T-cell (primary cell): ENCODE results near the gene NDC1. TPM values are rescaled to one million over a fixed set of nuclear protein-coding genes. Genes with fewer than 3 reads are reported as not detected.
A peak's percentile ranks its signal among the peaks of the same experiment; 100 is the strongest.

Source experiments
- ATAC-seq, 4 experiments: fragments of 200-7000 bp in 3 of 4; fragments of 150-1000 bp in 1 of 4; cut with Tn5 transposase; replicated peaks in 1 of 4; 1 replicate in 3 of 4; 2 replicates in 1 of 4; pipeline ENCODE4 v1.10.0; 2021; ENCODE audit warnings: moderate library complexity in 3 of 4, mild to moderate bottlenecking in 2 of 4, moderate number of reproducible peaks in 1 of 4
- CTCF ChIA-PET, 2 donors: fragments of 300-600 bp; sonication (Branson Sonifier 250); formaldehyde crosslinking; loops; one replicate each; lab custom pipeline; 2022; ENCODE audit warnings: antibody characterized with exemption in 2 of 2; lab: Charles Lee
- POLR2A ChIA-PET, 2 donors: fragments of 300-600 bp; sonication (Branson Sonifier 250); formaldehyde crosslinking; loops; one replicate each; lab custom pipeline; 2022; ENCODE audit warnings: antibody characterized with exemption in 2 of 2; lab: Charles Lee
- DNase-seq, 35 experiments: peaks; one replicate each; pipeline versions ENCODE4 v3.0.0 to v3.0.0-alpha.2; 2013 to 2023
- H3K27ac ChIP-seq: one replicate; pipeline ENCODE4 v1.5.1; 2013; ENCODE audit warnings: low read length
- H3K27me3 ChIP-seq, 2 experiments: replicated peaks in 1 of 2; 1 replicate in 1 of 2; 2 replicates in 1 of 2; pipeline versions ENCODE4 v1.6.1 to v1.7.0; 2013; ENCODE audit warnings: low read length in 1 of 2, mixed read lengths in 1 of 2; ENCODE audit not compliant: control insufficient read depth in 2 of 2, insufficient read depth in 2 of 2; ENCODE audit errors: extremely low read depth in 1 of 2
- H3K36me3 ChIP-seq, 2 donors: 1 replicate in 1 of 2; 2 replicates in 1 of 2; pipeline versions ENCODE4 v1.6.1 to v1.7.0; 2013; ENCODE audit warnings: low read length in 1 of 2; ENCODE audit not compliant: control insufficient read depth in 2 of 2, insufficient read depth in 1 of 2; ENCODE audit errors: extremely low read depth in 1 of 2
- H3K4me1 ChIP-seq, 2 experiments: 1 replicate in 1 of 2; 2 replicates in 1 of 2; pipeline versions ENCODE4 v1.6.1 to v1.7.0; 2013; ENCODE audit warnings: low read length in 2 of 2, mixed read lengths in 1 of 2; ENCODE audit not compliant: insufficient read depth in 2 of 2, control insufficient read depth in 1 of 2; ENCODE audit errors: extremely low read depth in 1 of 2
- H3K4me3 ChIP-seq, 2 donors: 1 replicate in 1 of 2; 2 replicates in 1 of 2; pipeline versions ENCODE4 v1.5.1 to v1.7.0; 2013; ENCODE audit warnings: mild to moderate bottlenecking in 2 of 2, low read length in 1 of 2, moderate library complexity in 1 of 2; ENCODE audit not compliant: control insufficient read depth in 1 of 2; ENCODE audit errors: extremely low read depth in 1 of 2
- H3K9me3 ChIP-seq: 2 replicates; pipeline ENCODE4 v1.7.0; 2013
- H3K27ac Mint-ChIP-seq, 2 donors: one replicate each; pipeline ENCODE4 v1.8.0; 2020 to 2021; ENCODE audit warnings: mild to moderate bottlenecking in 2 of 2, mixed read lengths in 2 of 2
- H3K27me3 Mint-ChIP-seq, 2 donors: one replicate each; pipeline ENCODE4 v1.8.0; 2021 to 2022; ENCODE audit warnings: mixed read lengths in 2 of 2
- H3K36me3 Mint-ChIP-seq: one replicate; pipeline ENCODE4 v1.8.0; 2021; ENCODE audit warnings: mixed read lengths
- H3K4me1 Mint-ChIP-seq, 3 donors: one replicate each; pipeline ENCODE4 v1.8.0; 2020 to 2022; ENCODE audit warnings: mixed read lengths in 3 of 3, mild to moderate bottlenecking in 1 of 3
- H3K4me3 Mint-ChIP-seq, 3 donors: one replicate each; pipeline ENCODE4 v1.8.0; 2020 to 2022; ENCODE audit warnings: mild to moderate bottlenecking in 3 of 3, mixed read lengths in 3 of 3, moderate library complexity in 3 of 3
- H3K9me3 Mint-ChIP-seq, 3 donors: one replicate each; pipeline ENCODE4 v1.8.0; 2020 to 2022; ENCODE audit warnings: mixed read lengths in 3 of 3
- WGBS: methylation state at CpG from one replicate; pipeline ENCODE4 v1.1.5; 2013; ENCODE audit warnings: missing lambda C conversion rate; ENCODE audit not compliant: insufficient coverage; 5-methylcytosine and 5-hydroxymethylcytosine counted together
- total RNA-seq, 35 experiments: library from RNA in 6 of 35; stranded (reverse) in 6 of 35; fragments of 120-200 nt in 1 of 35; gene quantifications; one replicate each; pipeline versions ENCODE4 v1.2.1 to v1.2.4 and lab custom pipeline; 2013 to 2026

The NDC1 gene
- total RNA-seq, 5 donors from 2014 or later (not counting 1 experiment from before 2014, with no cell fraction given) = 5.6 to 13.3 (median 12.2) TPM

DNA sequence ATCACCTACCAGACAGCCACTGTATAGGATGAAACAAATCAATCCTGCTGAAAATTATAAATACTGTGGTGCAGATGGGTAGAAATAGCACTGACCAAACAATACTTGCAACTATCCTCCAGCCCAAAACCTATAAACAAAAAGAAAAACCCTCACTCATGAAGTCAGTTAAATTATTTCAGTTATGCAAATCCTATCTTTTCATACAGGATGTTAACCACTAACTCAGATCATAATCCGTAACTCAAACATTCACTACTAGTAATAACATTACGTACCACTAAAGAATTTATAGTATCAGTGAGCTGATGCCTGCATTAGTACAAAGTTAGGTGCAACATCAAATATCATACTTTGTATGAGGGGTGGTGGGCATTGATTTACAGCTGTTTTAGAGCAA is 2.6 kb downstream of the NDC1 start:
- Mint-ChIP-seq H3K9me3 (no peaks in the 10 kb centered on the region), H3K27ac (peak overlapping the region in 1 of 2 donors; percentile 6), H3K36me3 (peaks cover 7% of the 10 kb centered on the region), H3K4me3 (peak overlapping the region in 1 of 3 donors; percentile 24), H3K27me3 (no peaks in the 10 kb centered on the region), H3K4me1 (peaks cover 22 to 30% (median 30%) of the 10 kb centered on the region in 3 donors)
- DNase-seq (no peak), ATAC-seq (no peak)
- no peak overlapping the region for H3K4me3 ChIP-seq
- peaks cover 5 to 14% of the 10 kb centered on the region in 2 experiments for H3K4me1 ChIP-seq
- H3K9me3 ChIP-seq = no peaks in the 10 kb centered on the region
- ChIA-PET POLR2A (no interaction called here), CTCF (no interaction called here)
- WGBS = no CpG with 5 or more reads among the region's 2 CpGs
- no peak overlapping the region for H3K27ac ChIP-seq
- peaks cover 0 to 2% of the 10 kb centered on the region in 2 donors for H3K36me3 ChIP-seq
- no peaks in the 10 kb centered on the region for H3K27me3 ChIP-seq

DNA sequence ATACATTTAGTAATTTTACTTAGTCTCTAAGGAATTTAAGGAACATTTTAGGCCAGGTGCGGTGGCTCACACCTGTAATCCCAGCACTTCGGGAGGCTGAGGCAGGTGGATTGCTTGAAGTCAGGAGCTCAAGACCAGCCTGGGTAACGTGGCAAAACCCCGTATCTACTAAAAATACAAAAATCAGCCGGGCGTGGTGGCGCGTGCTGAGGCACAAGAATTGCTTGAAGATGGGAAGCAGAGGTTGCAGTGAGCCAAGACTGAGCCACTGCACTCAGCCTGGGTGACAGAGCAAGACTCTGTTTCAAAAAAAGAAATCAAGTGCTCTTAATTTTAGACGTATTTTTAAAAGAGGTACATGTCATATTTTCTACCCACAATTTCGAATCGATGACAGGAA is 3.3 kb downstream of the NDC1 start:
- no peak overlapping the region for H3K4me3 ChIP-seq

DNA sequence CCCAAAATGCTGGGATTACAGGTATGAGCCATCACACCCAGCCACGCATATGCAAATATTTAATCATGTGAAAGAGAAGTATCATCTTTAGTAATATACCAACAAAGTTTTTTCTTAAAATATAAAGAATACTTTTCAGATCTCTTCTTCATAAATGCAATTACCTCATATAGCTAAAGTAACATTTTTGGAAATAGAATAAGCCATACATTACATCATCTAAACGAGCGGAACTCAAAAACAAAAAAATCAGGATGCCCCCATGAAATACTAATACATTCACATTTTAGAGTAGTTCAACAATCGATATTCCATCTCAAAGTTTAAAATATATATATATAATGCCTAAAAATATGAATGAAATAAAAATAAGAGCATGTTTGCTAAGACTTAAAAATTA is 4.7 kb downstream of the NDC1 start:
- Mint-ChIP-seq H3K4me1 (peaks cover 22 to 26% (median 25%) of the 10 kb centered on the region in 3 donors), H3K4me3 (no peak overlapping the region), H3K27me3 (no peaks in the 10 kb centered on the region), H3K36me3 (peaks cover 13% of the 10 kb centered on the region), H3K27ac (no peak overlapping the region), H3K9me3 (no peaks in the 10 kb centered on the region)
- H3K4me1 ChIP-seq = peaks cover 0 to 14% of the 10 kb centered on the region in 2 experiments
- ATAC-seq (no peak), DNase-seq (no peak)
- peaks cover 5 to 9% of the 10 kb centered on the region in 2 donors for H3K36me3 ChIP-seq
- H3K9me3 ChIP-seq = no peaks in the 10 kb centered on the region
- no peak overlapping the region for H3K27ac ChIP-seq
- ChIA-PET CTCF (no interaction called here), POLR2A (interaction anchor here in 1 of 2 donors (0.6 kb wide), 1 partner anchor 1198 kb away, joined by 9 read pairs; no protein-coding TSS in a partner anchor)
- H3K27me3 ChIP-seq = no peaks in the 10 kb centered on the region
- no CpG with 5 or more reads among the region's 4 CpGs for WGBS
- no peak overlapping the region for H3K4me3 ChIP-seq

More for the DNA sequence above, 3.3 kb downstream of the NDC1 start:
- Mint-ChIP-seq H3K27ac (no peak overlapping the region), H3K36me3 (peaks cover 7% of the 10 kb centered on the region), H3K4me1 (peaks cover 24 to 30% (median 30%) of the 10 kb centered on the region in 3 donors), H3K27me3 (no peaks in the 10 kb centered on the region), H3K9me3 (no peaks in the 10 kb centered on the region), H3K4me3 (no peak overlapping the region)
- DNase-seq = no peak
- no peak for ATAC-seq
- Histone ChIP-seq H3K27ac (no peak overlapping the region), H3K27me3 (no peaks in the 10 kb centered on the region), H3K4me1 (peaks cover 5 to 14% of the 10 kb centered on the region in 2 experiments), H3K9me3 (no peaks in the 10 kb centered on the region), H3K36me3 (peaks cover 3% of the 10 kb centered on the region in 2 donors)
- ChIA-PET POLR2A (no interaction called here), CTCF (no interaction called here)
- WGBS = 96% methylated on average over 5 of the region's 11 CpGs

DNA sequence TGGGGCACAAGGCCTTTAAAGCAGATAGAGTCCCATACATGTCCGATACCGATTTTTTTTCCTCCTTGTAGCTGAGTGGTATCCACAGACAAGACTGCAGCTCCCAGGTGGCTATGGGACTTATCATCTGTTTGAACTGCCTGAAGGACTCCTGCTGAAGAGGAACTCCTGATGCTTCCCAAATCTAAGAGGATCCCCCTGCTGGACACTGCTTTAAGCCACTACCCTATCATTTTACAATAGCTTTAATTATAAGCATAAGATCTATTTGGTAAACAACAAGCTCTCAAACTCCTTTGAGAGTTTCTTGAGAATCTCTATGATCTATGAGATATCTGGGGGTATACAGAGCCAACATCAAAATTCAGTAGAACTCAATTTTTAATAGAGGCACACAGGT is 11.7 kb downstream of the NDC1 start:
- Histone ChIP-seq H3K27ac (no peak overlapping the region), H3K27me3 (no peaks in the 10 kb centered on the region), H3K9me3 (no peaks in the 10 kb centered on the region), H3K4me3 (no peak overlapping the region), H3K36me3 (peaks cover 8 to 55% of the 10 kb centered on the region in 2 donors), H3K4me1 (no peaks in the 10 kb centered on the region)
- POLR2A ChIA-PET = interaction anchor here in 1 of 2 donors (0.5 kb wide), 1 partner anchor 26 kb away, joined by 3 read pairs; no protein-coding TSS in a partner anchor
- H3K27me3 Mint-ChIP-seq = no peaks in the 10 kb centered on the region
- CTCF ChIA-PET = interaction anchor here in 1 of 2 donors (0.7 kb wide), 1 partner anchor 625 kb away, joined by 4 read pairs; no protein-coding TSS in a partner anchor
- peaks cover 42% of the 10 kb centered on the region for H3K36me3 Mint-ChIP-seq
- H3K9me3 Mint-ChIP-seq = no peaks in the 10 kb centered on the region
- no peak overlapping the region for H3K27ac Mint-ChIP-seq
- no peak overlapping the region for H3K4me3 Mint-ChIP-seq
- no peak for DNase-seq
- H3K4me1 Mint-ChIP-seq = peaks cover 0 to 8% (median 0%) of the 10 kb centered on the region in 3 donors
- 100% methylated on average over 2 of the region's 2 CpGs for WGBS
- ATAC-seq = no peak

DNA sequence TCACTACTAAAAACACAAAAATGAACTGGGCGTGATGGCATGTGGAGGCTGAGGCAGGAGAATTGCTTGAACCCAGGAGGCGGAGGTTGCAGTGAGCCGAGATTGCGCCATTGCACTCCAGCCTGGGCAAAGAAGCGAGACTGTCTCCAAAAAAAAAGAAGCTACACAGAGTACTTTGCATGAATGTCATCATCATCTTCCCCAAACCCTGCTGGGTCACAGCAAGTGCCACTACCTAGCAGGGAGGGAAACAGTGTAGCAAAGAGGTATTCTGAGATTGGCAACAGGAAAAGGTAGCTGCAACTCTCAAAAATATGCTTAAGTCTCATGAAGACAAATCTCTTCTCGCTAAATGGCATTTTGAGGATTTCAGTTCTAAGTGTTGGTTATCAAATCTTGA is 12.8 kb downstream of the NDC1 start:
- WGBS = 100% methylated on average over 3 of the region's 6 CpGs
- ATAC-seq (no peak), DNase-seq (no peak)
- Histone ChIP-seq H3K4me1 (no peaks in the 10 kb centered on the region), H3K27ac (no peak overlapping the region), H3K9me3 (no peaks in the 10 kb centered on the region), H3K4me3 (no peak overlapping the region), H3K36me3 (peaks cover 8 to 55% of the 10 kb centered on the region in 2 donors), H3K27me3 (no peaks in the 10 kb centered on the region)
- Mint-ChIP-seq H3K27ac (no peak overlapping the region), H3K27me3 (no peaks in the 10 kb centered on the region), H3K4me3 (no peak overlapping the region), H3K4me1 (peaks cover 0 to 8% (median 0%) of the 10 kb centered on the region in 3 donors), H3K36me3 (peaks cover 43% of the 10 kb centered on the region), H3K9me3 (no peaks in the 10 kb centered on the region)
- ChIA-PET POLR2A (interaction anchor here in 1 of 2 donors (0.6 kb wide), 1 partner anchor 212 kb away, joined by 4 read pairs; no protein-coding TSS in a partner anchor), CTCF (no interaction called here)

DNA sequence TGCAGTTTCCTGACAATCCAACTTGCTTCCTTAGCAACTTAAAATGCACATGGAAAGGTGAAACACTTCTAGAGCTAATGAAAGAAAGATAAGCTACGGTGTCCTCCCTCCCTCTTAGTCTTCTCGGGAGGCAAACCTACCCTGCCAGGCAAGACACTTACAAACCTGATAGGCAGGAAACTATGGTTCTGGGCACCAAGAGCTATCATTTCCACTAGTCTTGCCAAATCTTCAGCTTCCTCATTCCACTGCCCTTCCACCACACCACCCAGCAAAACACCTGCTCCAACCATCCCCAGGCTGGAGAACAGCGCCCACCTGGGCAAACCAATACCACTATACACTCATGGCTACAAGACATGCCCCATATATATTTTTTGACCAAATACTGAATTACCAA is 15.2 kb downstream of the NDC1 start:
- H3K27ac ChIP-seq = no peak overlapping the region
- H3K4me3 Mint-ChIP-seq = no peak overlapping the region
- CTCF ChIA-PET = interaction anchor here (0.5 to 0.7 kb wide), 2 partner anchors 58 to 129 kb away, joined by 3 read pairs; no protein-coding TSS in a partner anchor
- no peak overlapping the region for H3K27ac Mint-ChIP-seq
- no peaks in the 10 kb centered on the region for H3K27me3 ChIP-seq
- peaks cover 4 to 49% of the 10 kb centered on the region in 2 donors for H3K36me3 ChIP-seq
- H3K4me1 Mint-ChIP-seq = peaks cover 0 to 1% (median 0%) of the 10 kb centered on the region in 3 donors
- no peak for ATAC-seq
- no peak for DNase-seq
- H3K4me1 ChIP-seq = no peaks in the 10 kb centered on the region
- no peaks in the 10 kb centered on the region for H3K9me3 ChIP-seq
- POLR2A ChIA-PET = no interaction called here
- H3K36me3 Mint-ChIP-seq = peaks cover 55% of the 10 kb centered on the region
- no peaks in the 10 kb centered on the region for H3K9me3 Mint-ChIP-seq
- WGBS = 100% methylated on average over 2 of the region's 3 CpGs
- H3K4me3 ChIP-seq = no peak overlapping the region
- H3K27me3 Mint-ChIP-seq = no peaks in the 10 kb centered on the region
